Ishikawa (cell line): Measurements from ENCODE around the gene BABAM2.

Experiments
- EP300 ChIP-seq: IDR thresholded peaks from 2 replicates; pipeline ENCODE4 v1.6.1; 2012; ENCODE audit warnings: borderline replicate concordance
- FOXM1 ChIP-seq: IDR thresholded peaks from 2 replicates; pipeline ENCODE4 v1.6.1; 2012; ENCODE audit warnings: low read depth, borderline replicate concordance
- MAX ChIP-seq: IDR thresholded peaks from 2 replicates; pipeline ENCODE4 v1.6.1; 2012
- RAD21 ChIP-seq: IDR thresholded peaks from 2 replicates; pipeline ENCODE4 v1.6.1; 2012; ENCODE audit warnings: low read depth
- TAF1 ChIP-seq: IDR thresholded peaks from 2 replicates; pipeline ENCODE4 v1.6.1; 2012; ENCODE audit warnings: low read depth, mild to moderate bottlenecking
- TEAD4 ChIP-seq: IDR thresholded peaks from 2 replicates; pipeline ENCODE4 v1.6.1; 2012
- TF ChIP-seq, protein P1 (sequence below): IDR thresholded peaks from 2 replicates; pipeline ENCODE4 v1.6.1; 2012

- TF ChIP-seq, protein P1, sequence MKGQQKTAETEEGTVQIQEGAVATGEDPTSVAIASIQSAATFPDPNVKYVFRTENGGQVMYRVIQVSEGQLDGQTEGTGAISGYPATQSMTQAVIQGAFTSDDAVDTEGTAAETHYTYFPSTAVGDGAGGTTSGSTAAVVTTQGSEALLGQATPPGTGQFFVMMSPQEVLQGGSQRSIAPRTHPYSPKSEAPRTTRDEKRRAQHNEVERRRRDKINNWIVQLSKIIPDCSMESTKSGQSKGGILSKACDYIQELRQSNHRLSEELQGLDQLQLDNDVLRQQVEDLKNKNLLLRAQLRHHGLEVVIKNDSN = no peak
- no peak for TF ChIP-seq TEAD4
- TF ChIP-seq MAX = no peak
- TF ChIP-seq FOXM1 = no peak
- no peak for TF ChIP-seq TAF1
- TF ChIP-seq RAD21 = no peak
- TF ChIP-seq EP300 = no peak
These were observed 419.6 kb downstream of the BABAM2 start for GRCh38 chr2:28310107-28310506.
